Ishikawa (cell line): Measurements from ENCODE around the gene FMNL2.

Source experiments
- CEBPB ChIP-seq: IDR thresholded peaks from 2 replicates; pipeline ENCODE4 v1.6.1; 2012
- CREB1 ChIP-seq: IDR thresholded peaks from 2 replicates; pipeline ENCODE4 v1.6.1; 2012; ENCODE audit warnings: low read depth
- EGR1 ChIP-seq: IDR thresholded peaks from 2 replicates; pipeline ENCODE4 v1.6.1; 2012
- EP300 ChIP-seq: IDR thresholded peaks from 2 replicates; pipeline ENCODE4 v1.6.1; 2012; ENCODE audit warnings: borderline replicate concordance
- FOXM1 ChIP-seq: IDR thresholded peaks from 2 replicates; pipeline ENCODE4 v1.6.1; 2012; ENCODE audit warnings: low read depth, borderline replicate concordance
- NFIC ChIP-seq: IDR thresholded peaks from 2 replicates; pipeline ENCODE4 v1.6.1; 2012
- RAD21 ChIP-seq: IDR thresholded peaks from 2 replicates; pipeline ENCODE4 v1.6.1; 2012; ENCODE audit warnings: low read depth
- TAF1 ChIP-seq: IDR thresholded peaks from 2 replicates; pipeline ENCODE4 v1.6.1; 2012; ENCODE audit warnings: low read depth, mild to moderate bottlenecking
- TCF12 ChIP-seq: IDR thresholded peaks from 2 replicates; pipeline ENCODE4 v1.6.1; 2012; ENCODE audit warnings: low read depth
- TEAD4 ChIP-seq: IDR thresholded peaks from 2 replicates; pipeline ENCODE4 v1.6.1; 2012
- YY1 ChIP-seq: IDR thresholded peaks from 2 replicates; pipeline ENCODE4 v1.6.1; 2012; ENCODE audit warnings: low read depth
- ZBTB7A ChIP-seq: IDR thresholded peaks from 2 replicates; pipeline ENCODE4 v1.6.1; 2012; ENCODE audit warnings: low read depth
- TF ChIP-seq, protein P1 (sequence below): IDR thresholded peaks from 2 replicates; pipeline ENCODE4 v1.6.1; 2012
- TF ChIP-seq, protein P2 (sequence below): IDR thresholded peaks from 2 replicates; pipeline ENCODE4 v1.6.1; 2012; ENCODE audit warnings: low read depth, mild to moderate bottlenecking
- TF ChIP-seq, protein P3 (sequence below): IDR thresholded peaks from 2 replicates; pipeline ENCODE4 v1.6.1; 2012

FMNL2 gene

DNA sequence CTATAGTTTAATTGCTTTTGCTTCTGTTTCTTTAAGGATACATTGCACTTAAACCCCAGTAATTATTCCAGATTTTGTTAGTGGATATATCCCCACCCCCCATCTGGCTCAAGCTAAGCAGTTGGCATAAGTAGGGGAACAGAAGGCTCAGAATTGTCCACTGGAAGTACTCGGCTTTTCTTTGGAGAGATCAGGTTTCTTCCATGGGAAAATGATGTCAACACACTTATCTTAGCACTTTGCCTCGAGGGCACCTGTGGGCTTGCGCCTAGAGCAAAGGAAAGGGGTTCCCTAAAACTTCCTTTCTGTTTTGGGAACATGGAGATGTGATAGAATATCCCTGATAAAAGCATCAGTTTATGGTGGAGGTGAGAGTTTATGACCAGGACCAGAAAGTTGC, 130.6 kb downstream of the FMNL2 start:
- TF ChIP-seq NFIC (no peak), CEBPB (no peak), EP300 (no peak), EGR1 (no peak), ZBTB7A (no peak), YY1 (no peak), FOXM1 (no peak), TCF12 (no peak), RAD21 (no peak), TAF1 (no peak), TEAD4 (no peak)
- TF ChIP-seq, protein P1, sequence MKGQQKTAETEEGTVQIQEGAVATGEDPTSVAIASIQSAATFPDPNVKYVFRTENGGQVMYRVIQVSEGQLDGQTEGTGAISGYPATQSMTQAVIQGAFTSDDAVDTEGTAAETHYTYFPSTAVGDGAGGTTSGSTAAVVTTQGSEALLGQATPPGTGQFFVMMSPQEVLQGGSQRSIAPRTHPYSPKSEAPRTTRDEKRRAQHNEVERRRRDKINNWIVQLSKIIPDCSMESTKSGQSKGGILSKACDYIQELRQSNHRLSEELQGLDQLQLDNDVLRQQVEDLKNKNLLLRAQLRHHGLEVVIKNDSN: no peak
- TF ChIP-seq, protein P2, sequence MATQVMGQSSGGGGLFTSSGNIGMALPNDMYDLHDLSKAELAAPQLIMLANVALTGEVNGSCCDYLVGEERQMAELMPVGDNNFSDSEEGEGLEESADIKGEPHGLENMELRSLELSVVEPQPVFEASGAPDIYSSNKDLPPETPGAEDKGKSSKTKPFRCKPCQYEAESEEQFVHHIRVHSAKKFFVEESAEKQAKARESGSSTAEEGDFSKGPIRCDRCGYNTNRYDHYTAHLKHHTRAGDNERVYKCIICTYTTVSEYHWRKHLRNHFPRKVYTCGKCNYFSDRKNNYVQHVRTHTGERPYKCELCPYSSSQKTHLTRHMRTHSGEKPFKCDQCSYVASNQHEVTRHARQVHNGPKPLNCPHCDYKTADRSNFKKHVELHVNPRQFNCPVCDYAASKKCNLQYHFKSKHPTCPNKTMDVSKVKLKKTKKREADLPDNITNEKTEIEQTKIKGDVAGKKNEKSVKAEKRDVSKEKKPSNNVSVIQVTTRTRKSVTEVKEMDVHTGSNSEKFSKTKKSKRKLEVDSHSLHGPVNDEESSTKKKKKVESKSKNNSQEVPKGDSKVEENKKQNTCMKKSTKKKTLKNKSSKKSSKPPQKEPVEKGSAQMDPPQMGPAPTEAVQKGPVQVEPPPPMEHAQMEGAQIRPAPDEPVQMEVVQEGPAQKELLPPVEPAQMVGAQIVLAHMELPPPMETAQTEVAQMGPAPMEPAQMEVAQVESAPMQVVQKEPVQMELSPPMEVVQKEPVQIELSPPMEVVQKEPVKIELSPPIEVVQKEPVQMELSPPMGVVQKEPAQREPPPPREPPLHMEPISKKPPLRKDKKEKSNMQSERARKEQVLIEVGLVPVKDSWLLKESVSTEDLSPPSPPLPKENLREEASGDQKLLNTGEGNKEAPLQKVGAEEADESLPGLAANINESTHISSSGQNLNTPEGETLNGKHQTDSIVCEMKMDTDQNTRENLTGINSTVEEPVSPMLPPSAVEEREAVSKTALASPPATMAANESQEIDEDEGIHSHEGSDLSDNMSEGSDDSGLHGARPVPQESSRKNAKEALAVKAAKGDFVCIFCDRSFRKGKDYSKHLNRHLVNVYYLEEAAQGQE: no peak

DNA sequence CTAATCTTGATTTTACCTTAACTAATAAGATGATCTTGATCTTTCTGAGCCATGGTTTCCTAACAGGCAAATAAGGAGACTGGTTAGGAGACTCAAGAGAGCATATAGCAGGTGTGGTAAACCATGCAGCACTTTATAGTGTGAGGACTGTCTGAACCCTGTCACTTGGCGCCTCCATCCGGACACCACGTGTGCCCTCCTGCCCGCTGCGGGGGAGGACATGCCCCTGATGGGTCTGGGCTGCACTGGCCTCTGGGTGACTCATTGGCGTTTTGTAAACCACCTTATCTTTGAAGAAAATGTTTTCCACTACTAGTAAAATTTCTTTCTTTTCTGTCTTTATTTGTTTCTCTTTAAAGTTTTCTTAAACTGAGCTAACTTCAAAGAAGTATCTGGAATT, 131.1 kb downstream of the FMNL2 start:
- TF ChIP-seq NFIC: no peak
- TF ChIP-seq CEBPB: no peak
- TF ChIP-seq EP300: no peak
- TF ChIP-seq RAD21: no peak

DNA sequence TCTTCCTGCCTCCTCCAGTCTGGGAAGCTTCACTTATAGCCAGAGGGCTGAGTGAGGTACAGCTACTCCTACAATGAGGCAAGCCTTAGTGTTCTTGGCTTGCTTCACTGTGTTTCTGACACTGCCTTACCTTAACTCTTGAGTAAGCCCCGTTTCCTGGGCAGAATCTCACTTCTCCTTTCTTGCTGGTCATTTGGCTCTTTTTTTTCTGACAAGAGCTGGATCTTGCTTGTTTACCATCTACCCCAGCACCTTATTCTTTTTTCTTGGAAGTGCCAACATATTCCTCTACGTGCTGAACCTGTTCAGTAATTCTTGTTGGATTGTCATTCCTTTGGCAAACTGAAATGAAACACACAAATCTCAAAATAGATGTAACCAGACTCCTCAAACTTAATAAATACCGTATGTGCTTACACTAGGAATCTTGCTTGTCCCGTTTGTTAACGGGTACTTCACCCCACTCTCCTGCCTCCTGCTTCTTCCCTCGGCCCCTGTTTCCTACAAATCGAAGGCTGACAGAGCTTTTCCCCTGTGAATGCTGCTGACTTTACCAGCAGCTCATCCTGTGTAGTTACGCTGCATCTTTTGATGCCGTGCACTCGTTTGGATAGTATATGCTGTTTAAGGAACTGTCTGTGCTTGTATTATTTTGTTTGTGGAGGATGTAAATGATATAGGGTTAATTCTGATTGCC, 132.2 kb downstream of the FMNL2 start:
- TF ChIP-seq, protein P1: no peak
- no peak for TF ChIP-seq NFIC
- TF ChIP-seq TEAD4: no peak
- no peak for TF ChIP-seq EP300
- TF ChIP-seq, protein P2: no peak
- TF ChIP-seq TAF1: no peak

DNA sequence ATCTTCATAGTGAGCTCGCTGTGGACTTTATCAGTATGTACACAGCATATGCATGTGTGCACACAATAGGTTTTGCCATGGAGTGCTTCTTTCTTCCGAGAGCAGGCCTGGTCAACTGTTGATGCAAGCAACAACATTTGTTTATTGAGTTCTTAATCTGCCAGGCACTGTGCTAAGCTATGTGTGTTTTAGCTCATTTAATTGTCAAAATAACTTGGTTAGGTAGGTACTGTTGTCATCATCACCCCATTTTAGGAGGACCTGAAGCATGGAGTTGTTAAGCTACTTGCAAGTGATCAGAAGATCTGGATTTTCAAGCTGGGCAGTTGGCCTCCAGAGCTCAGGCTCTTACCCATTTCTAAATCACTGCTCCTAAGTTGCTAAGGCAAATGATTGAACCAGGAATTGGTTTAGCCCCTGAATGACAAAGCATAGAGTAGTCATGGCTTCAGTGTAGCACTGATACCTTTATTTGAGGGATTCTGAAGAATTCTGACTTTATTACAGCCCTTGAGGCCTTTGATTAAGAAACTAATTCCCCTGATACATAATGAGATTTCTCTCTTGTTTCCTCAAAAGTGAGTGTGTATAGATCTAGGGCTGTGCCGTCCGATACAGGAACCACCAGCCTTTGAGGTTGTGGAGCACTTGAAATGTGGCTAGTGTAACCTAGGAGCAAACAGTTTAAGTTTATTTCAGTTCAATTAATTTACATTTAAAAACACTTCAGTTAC, 132.9 kb downstream of the FMNL2 start:
- TF ChIP-seq CEBPB (no peak), YY1 (no peak), RAD21 (no peak), EP300 (no peak), TAF1 (no peak), ZBTB7A (no peak), FOXM1 (no peak), NFIC (no peak), TEAD4 (no peak), EGR1 (no peak), CREB1 (no peak), TCF12 (no peak)
- TF ChIP-seq, protein P3, sequence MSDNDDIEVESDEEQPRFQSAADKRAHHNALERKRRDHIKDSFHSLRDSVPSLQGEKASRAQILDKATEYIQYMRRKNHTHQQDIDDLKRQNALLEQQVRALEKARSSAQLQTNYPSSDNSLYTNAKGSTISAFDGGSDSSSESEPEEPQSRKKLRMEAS: no peak
- TF ChIP-seq, protein P2: no peak
- TF ChIP-seq, protein P1: no peak
